WTC11 (cell line): Measurements from ENCODE around the gene GNG14.

Experiments
- CREM ChIP-seq: sonication (generic); formaldehyde crosslinking; IDR thresholded peaks from 2 replicates; pipeline ENCODE4 v1.8.1; 2022; ENCODE audit warnings: mild to moderate bottlenecking, missing genetic modification reagents, moderate library complexity
- MXD4 ChIP-seq: fragments of 250-450 bp; sonication (Bioruptor Pico); IDR thresholded peaks from 2 replicates; pipeline ENCODE4 v1.8.0; 2021; ENCODE audit warnings: mild to moderate bottlenecking, moderate library complexity, borderline replicate concordance
- ZNF671 ChIP-seq: fragments of 250-450 bp; sonication (Bioruptor Pico); IDR thresholded peaks from 2 replicates; pipeline ENCODE4 v1.8.0; 2021; ENCODE audit warnings: mild to moderate bottlenecking
- TF ChIP-seq, protein P1 (sequence below): sonication (generic); formaldehyde crosslinking; IDR thresholded peaks from 2 replicates; pipeline ENCODE4 v1.8.1; 2022; ENCODE audit warnings: low read depth, missing genetic modification reagents, borderline replicate concordance
- TF ChIP-seq, protein P2 (sequence below): fragments of 200-600 bp; IDR thresholded peaks from 2 replicates; pipeline ENCODE4 v1.8.0; 2022; ENCODE audit warnings: antibody characterized with exemption
- TF ChIP-seq, protein P3 (sequence below): sonication (generic); formaldehyde crosslinking; IDR thresholded peaks from 2 replicates; pipeline ENCODE4 v1.8.0; 2023; ENCODE audit warnings: mild to moderate bottlenecking, missing genetic modification reagents

DNA sequence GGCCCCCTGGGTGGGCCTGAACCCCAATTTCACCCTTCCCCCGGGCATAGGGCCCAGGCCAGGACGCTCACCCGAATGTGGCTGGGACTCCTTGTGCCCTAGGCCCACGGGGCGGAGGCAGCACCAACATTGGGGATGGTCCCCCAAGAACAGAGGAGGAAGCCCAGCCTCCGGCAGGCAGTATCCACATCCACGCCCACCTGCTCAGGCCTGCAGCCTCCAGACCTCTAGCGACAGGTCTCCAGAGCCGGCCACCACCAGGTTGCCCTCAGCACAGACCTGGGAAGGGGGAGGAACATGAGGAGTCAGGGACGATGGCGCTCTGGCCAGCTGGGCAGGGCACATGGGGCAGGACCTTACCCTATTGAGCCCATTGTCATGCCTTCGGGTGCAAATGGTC, 1.2 kb downstream of the GNG14 start:
- TF ChIP-seq, protein P1, sequence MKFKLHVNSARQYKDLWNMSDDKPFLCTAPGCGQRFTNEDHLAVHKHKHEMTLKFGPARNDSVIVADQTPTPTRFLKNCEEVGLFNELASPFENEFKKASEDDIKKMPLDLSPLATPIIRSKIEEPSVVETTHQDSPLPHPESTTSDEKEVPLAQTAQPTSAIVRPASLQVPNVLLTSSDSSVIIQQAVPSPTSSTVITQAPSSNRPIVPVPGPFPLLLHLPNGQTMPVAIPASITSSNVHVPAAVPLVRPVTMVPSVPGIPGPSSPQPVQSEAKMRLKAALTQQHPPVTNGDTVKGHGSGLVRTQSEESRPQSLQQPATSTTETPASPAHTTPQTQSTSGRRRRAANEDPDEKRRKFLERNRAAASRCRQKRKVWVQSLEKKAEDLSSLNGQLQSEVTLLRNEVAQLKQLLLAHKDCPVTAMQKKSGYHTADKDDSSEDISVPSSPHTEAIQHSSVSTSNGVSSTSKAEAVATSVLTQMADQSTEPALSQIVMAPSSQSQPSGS (CRISPR knock-in tag): no peak
- TF ChIP-seq, protein P2, sequence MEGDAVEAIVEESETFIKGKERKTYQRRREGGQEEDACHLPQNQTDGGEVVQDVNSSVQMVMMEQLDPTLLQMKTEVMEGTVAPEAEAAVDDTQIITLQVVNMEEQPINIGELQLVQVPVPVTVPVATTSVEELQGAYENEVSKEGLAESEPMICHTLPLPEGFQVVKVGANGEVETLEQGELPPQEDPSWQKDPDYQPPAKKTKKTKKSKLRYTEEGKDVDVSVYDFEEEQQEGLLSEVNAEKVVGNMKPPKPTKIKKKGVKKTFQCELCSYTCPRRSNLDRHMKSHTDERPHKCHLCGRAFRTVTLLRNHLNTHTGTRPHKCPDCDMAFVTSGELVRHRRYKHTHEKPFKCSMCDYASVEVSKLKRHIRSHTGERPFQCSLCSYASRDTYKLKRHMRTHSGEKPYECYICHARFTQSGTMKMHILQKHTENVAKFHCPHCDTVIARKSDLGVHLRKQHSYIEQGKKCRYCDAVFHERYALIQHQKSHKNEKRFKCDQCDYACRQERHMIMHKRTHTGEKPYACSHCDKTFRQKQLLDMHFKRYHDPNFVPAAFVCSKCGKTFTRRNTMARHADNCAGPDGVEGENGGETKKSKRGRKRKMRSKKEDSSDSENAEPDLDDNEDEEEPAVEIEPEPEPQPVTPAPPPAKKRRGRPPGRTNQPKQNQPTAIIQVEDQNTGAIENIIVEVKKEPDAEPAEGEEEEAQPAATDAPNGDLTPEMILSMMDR: no peak
- no peak for TF ChIP-seq ZNF671 (CRISPR knock-in tag)
- TF ChIP-seq, protein P3, sequence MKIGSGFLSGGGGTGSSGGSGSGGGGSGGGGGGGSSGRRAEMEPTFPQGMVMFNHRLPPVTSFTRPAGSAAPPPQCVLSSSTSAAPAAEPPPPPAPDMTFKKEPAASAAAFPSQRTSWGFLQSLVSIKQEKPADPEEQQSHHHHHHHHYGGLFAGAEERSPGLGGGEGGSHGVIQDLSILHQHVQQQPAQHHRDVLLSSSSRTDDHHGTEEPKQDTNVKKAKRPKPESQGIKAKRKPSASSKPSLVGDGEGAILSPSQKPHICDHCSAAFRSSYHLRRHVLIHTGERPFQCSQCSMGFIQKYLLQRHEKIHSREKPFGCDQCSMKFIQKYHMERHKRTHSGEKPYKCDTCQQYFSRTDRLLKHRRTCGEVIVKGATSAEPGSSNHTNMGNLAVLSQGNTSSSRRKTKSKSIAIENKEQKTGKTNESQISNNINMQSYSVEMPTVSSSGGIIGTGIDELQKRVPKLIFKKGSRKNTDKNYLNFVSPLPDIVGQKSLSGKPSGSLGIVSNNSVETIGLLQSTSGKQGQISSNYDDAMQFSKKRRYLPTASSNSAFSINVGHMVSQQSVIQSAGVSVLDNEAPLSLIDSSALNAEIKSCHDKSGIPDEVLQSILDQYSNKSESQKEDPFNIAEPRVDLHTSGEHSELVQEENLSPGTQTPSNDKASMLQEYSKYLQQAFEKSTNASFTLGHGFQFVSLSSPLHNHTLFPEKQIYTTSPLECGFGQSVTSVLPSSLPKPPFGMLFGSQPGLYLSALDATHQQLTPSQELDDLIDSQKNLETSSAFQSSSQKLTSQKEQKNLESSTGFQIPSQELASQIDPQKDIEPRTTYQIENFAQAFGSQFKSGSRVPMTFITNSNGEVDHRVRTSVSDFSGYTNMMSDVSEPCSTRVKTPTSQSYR: no peak
- TF ChIP-seq CREM (CRISPR knock-in tag): no peak
- TF ChIP-seq MXD4 (CRISPR knock-in tag): no peak
